Nephron (organoid): ENCODE results near the gene CPT1C.
A peak's percentile ranks its signal among the peaks of the same experiment; 100 is the strongest.

Experiments
- H3K27ac Mint-ChIP-seq, 3 experiments: 2 replicates each; pipeline ENCODE4 v1.8.0; 2020; ENCODE audit warnings: mixed read lengths in 3 of 3, mild to moderate bottlenecking in 2 of 3, moderate library complexity in 1 of 3
- H3K27me3 Mint-ChIP-seq: 2 replicates; pipeline ENCODE4 v1.8.0; 2021; ENCODE audit warnings: low read depth, mild to moderate bottlenecking, moderate library complexity, mixed read lengths
- H3K36me3 Mint-ChIP-seq: 2 replicates; pipeline ENCODE4 v1.8.0; 2020; ENCODE audit warnings: low read depth, mixed read lengths
- H3K4me1 Mint-ChIP-seq: 2 replicates; pipeline ENCODE4 v1.8.0; 2020; ENCODE audit warnings: mixed read lengths
- H3K4me3 Mint-ChIP-seq, 3 experiments: 2 replicates each; pipeline ENCODE4 v1.8.0; 2020; ENCODE audit warnings: mild to moderate bottlenecking in 3 of 3, mixed read lengths in 3 of 3, moderate library complexity in 2 of 3
- H3K9me3 Mint-ChIP-seq: 2 replicates; pipeline ENCODE4 v1.8.0; 2020; ENCODE audit warnings: mixed read lengths
- TF ChIP-seq, protein P1 (sequence below), 3 experiments: fragments of 200-600 bp; sonication (generic); IDR thresholded peaks; one replicate each; pipeline ENCODE4 v1.5.0; 2021; ENCODE audit warnings: antibody characterized with exemption in 3 of 3; ENCODE audit not compliant: unreplicated experiment in 3 of 3

Gene CPT1C

DNA sequence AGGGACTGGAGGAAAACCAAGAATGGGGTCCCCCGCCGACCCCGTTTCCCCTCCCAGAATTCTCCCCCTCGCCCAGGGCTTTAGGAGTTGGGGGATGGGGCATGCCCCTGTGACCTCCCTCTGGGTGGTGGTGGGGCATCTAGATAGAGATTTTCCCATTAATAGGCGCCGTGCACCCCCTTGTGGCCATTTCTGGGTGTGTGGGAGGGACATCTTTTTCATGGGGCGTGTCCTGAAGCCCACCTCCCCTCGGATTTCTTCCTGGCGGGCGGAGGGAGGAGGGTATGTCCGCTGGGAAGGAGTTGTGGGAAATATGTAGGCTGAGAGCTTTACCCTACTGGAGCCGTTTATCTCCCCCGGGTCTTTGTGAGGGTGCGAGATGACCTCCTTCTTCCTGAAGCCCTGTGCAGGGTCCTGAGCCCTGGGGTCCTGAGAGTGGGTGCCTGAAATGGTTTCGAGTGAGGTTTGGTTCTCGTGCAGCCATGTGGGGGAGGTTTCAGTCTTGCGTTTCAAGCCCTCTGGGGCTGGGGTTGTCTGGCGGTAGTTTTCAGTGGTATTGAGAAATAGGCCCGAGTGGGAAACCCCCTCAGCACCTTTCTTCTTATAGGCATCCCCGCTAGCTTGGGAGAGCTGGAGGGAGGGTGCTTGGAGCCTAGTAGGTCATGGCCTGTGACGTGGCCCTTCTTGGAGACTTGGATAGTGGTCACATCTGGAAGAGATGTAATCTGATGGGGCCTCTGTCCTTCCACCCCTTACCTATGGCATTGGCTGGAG lies 12.8 kb upstream of the CPT1C start:
- Mint-ChIP-seq H3K9me3 (no peaks in the 10 kb centered on the region), H3K27ac (peak overlapping the region; percentile 94 to 100 (median 99)), H3K4me1 (peaks cover 23% of the 10 kb centered on the region), H3K4me3 (peak overlapping the region; percentile 92 to 96 (median 92)), H3K27me3 (no peaks in the 10 kb centered on the region), H3K36me3 (peaks cover 16% of the 10 kb centered on the region)
- TF ChIP-seq, protein P1, sequence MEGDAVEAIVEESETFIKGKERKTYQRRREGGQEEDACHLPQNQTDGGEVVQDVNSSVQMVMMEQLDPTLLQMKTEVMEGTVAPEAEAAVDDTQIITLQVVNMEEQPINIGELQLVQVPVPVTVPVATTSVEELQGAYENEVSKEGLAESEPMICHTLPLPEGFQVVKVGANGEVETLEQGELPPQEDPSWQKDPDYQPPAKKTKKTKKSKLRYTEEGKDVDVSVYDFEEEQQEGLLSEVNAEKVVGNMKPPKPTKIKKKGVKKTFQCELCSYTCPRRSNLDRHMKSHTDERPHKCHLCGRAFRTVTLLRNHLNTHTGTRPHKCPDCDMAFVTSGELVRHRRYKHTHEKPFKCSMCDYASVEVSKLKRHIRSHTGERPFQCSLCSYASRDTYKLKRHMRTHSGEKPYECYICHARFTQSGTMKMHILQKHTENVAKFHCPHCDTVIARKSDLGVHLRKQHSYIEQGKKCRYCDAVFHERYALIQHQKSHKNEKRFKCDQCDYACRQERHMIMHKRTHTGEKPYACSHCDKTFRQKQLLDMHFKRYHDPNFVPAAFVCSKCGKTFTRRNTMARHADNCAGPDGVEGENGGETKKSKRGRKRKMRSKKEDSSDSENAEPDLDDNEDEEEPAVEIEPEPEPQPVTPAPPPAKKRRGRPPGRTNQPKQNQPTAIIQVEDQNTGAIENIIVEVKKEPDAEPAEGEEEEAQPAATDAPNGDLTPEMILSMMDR (IDR thresholded peaks at IDR 0.05; ENCODE audit: unreplicated experiment in 3 of 3) = peak; percentile 71

DNA sequence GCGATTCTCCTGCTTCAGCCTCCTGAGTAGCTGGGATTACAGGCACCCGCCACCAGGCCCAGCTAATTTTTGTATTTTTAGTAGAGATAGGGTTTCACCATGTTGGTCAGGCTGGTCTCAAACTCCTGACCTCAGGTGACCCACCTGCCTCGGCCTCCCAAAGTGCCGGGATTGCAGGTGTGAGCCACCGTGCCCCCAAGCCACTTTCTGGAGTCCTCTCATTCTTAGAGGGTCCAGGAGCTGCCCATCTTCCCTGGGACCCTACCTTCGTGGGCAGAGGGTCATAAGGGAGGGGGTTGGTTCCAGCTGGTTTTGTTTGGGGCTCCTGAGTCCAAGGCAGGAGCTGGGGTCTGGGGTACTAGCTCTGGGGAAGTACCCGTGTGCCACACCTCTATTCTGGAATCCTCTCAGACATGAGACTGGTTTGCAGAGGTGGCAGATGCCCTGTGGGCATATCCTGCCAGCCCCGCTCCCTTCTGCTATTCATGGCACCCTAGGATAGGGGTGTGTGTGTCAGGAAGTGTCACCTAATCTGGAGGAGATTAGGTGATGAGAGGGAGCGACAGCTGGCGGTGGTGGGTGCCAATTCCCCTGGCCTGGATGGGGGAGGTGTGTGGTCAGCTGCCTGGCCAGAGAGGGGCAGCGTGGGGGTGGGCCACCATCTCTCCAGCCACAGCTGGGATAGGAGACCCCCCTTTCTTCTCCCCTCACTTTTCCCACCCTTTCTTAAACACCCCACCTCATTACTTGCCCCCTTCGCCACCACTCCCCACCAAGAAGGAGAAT lies 11.7 kb upstream of the CPT1C start:
- TF ChIP-seq, protein P1 (IDR thresholded peaks at IDR 0.05; ENCODE audit: unreplicated experiment in 3 of 3) = no peak
- Mint-ChIP-seq H3K4me1 (peaks cover 23% of the 10 kb centered on the region), H3K36me3 (peaks cover 27% of the 10 kb centered on the region), H3K27ac (peak overlapping the region; percentile 81 to 100 (median 83)), H3K27me3 (no peaks in the 10 kb centered on the region), H3K4me3 (peak overlapping the region; percentile 92 to 96 (median 92)), H3K9me3 (no peaks in the 10 kb centered on the region)

DNA sequence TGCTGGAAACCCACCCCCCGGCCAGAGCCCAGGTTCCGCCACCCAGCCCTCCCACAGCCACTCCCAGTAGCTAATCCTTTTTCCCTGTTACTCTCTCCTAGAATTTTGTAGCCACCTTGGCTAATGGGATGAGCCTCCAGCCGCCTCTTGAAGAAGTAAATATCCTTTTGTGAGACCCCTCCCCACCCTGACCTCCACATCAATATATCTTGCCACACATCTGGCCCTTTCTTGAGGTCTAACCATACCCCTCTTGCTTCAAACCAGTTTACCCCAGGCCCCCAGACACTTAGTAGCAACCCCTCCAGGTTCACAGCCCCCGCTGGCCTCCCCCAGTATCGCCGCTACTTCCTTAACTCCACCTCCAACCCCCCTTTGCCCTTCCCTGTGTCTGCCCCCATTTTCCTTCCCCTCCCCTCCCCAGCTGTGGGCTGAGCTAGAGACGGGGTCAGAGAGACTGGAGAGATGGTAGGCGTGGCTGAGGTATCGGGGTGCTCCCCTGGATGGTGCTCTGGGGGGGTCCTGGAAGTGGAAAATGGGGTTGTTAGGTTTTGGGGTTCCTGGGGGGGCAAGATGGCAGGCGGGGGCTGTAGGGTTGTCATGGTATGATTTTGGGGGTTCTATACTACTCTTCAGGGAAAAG lies 11.0 kb upstream of the CPT1C start:
- peak overlapping the region; percentile 92 to 96 (median 92) for H3K4me3 Mint-ChIP-seq
- H3K4me1 Mint-ChIP-seq = peaks cover 23% of the 10 kb centered on the region
- H3K36me3 Mint-ChIP-seq = peaks cover 28% of the 10 kb centered on the region
- peak overlapping the region; percentile 81 to 93 (median 83) for H3K27ac Mint-ChIP-seq
- no peaks in the 10 kb centered on the region for H3K9me3 Mint-ChIP-seq
- TF ChIP-seq, protein P1 (IDR thresholded peaks at IDR 0.05; ENCODE audit: unreplicated experiment in 3 of 3) = no peak
- H3K27me3 Mint-ChIP-seq = no peaks in the 10 kb centered on the region

DNA sequence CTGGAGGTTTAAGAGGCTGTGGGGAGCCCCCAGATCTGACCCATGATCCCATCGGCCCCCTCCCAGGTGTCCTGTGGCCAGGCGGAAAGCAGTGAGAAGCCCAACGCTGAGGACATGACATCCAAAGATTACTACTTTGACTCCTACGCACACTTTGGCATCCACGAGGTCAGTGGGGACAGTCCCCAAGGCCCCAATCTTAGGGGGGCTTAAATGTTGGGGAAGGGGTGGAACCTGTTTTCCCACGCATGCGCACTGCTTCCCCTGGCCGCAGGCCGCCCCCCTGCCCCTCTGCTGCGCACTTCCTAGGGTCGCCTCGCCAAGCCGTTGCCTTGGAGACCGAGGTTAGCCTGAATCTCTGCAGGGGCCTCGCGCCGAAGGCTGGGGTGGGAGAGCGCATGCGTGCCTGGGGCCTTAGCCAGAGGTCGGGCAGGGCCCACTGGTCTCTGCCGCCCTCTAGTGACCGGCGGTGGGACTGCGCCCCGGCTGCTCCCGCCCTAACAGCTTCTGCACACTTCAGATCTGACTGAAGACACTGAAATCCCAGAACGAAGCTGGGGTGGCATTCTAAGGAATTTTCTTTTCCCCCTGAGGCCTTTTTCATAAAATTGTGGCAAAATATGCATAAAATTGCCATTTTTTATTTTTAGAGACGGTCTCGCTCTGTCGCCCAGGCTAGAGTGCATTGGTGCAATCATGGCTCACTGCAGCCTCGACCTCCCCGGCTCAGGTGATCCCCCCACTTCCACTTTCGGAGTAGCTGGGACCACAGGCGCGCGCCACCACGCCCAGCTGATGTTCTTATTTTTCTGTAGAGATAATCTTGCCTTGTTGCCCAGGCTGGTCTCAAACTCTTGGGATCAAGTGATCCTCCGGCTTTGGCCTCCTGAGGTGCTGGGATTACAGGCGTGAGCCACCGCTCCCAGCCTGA lies 10.2 kb upstream of the CPT1C start:
- peaks cover 27% of the 10 kb centered on the region for H3K4me1 Mint-ChIP-seq
- H3K4me3 Mint-ChIP-seq = peak overlapping the region; percentile 92 to 96 (median 92)
- H3K36me3 Mint-ChIP-seq = peaks cover 35% of the 10 kb centered on the region
- H3K27ac Mint-ChIP-seq = peak overlapping the region; percentile 81 to 93 (median 83)
- TF ChIP-seq, protein P1 (IDR thresholded peaks at IDR 0.05; ENCODE audit: unreplicated experiment in 3 of 3) = peak; percentile 99 to 100 (median 100)
- H3K27me3 Mint-ChIP-seq = no peaks in the 10 kb centered on the region
- H3K9me3 Mint-ChIP-seq = no peaks in the 10 kb centered on the region

DNA sequence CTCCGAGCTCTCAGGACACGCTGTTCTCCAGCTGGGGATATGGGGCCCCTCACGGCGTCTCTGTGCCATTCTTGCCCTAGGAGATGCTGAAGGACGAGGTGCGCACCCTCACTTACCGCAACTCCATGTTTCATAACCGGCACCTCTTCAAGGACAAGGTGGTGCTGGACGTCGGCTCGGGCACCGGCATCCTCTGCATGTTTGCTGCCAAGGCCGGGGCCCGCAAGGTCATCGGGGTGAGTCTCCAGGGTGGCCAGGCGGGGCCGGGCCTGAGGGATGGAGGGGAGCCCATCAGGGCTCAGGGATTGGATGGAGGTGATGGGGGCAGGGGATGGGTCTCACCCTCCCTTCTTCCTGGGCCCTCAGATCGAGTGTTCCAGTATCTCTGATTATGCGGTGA lies 9.1 kb upstream of the CPT1C start:
- H3K4me1 Mint-ChIP-seq = peaks cover 27% of the 10 kb centered on the region
- H3K27me3 Mint-ChIP-seq = no peaks in the 10 kb centered on the region
- H3K9me3 Mint-ChIP-seq = no peaks in the 10 kb centered on the region
- TF ChIP-seq, protein P1 (IDR thresholded peaks at IDR 0.05; ENCODE audit: unreplicated experiment in 3 of 3) = no peak
- H3K36me3 Mint-ChIP-seq = peaks cover 39% of the 10 kb centered on the region
- no peak overlapping the region for H3K27ac Mint-ChIP-seq
- no peak overlapping the region for H3K4me3 Mint-ChIP-seq
